Naive thymus-derived CD8-positive, alpha-beta T cell (primary cell): ENCODE results near the gene ARHGAP26. TPM values are rescaled to one million over a fixed set of nuclear protein-coding genes. Genes with fewer than 3 reads are reported as not detected.
A peak's percentile ranks its signal among the peaks of the same experiment; 100 is the strongest.

Experiments used
- ATAC-seq, 2 donors: fragments of 150-1000 bp; cut with Tn5 transposase in 1 of 2; sonication (Bioruptor Pico), chemical (Tn5 transposase) in 1 of 2; 1 replicate in 1 of 2; 2 replicates in 1 of 2; pipeline ENCODE4 v1.10.0; 2021; ENCODE audit warnings: mild to moderate bottlenecking in 2 of 2, moderate library complexity in 2 of 2
- POLR2A ChIA-PET: fragments of 350-600 bp; sonication (Branson Sonifier 250); formaldehyde crosslinking; loops from one replicate; lab custom pipeline; 2021; ENCODE audit warnings: antibody characterized with exemption; lab: Charles Lee
- DNase-seq, 10 donors: peaks; one replicate each; pipeline versions ENCODE4 v3.0.0 to v3.0.0-alpha.2; 2020 to 2022
- H3K27ac Mint-ChIP-seq, 10 donors: one replicate each; pipeline ENCODE4 v1.8.0; 2020 to 2022; ENCODE audit warnings: mild to moderate bottlenecking in 10 of 10, mixed read lengths in 10 of 10, moderate library complexity in 4 of 10, inconsistent platforms in 1 of 10
- H3K27me3 Mint-ChIP-seq, 5 donors: one replicate each; pipeline ENCODE4 v1.8.0; 2021 to 2022; ENCODE audit warnings: mixed read lengths in 5 of 5
- H3K36me3 Mint-ChIP-seq, 3 donors: one replicate each; pipeline ENCODE4 v1.8.0; 2020 to 2022; ENCODE audit warnings: mixed read lengths in 3 of 3, mild to moderate bottlenecking in 2 of 3, inconsistent platforms in 1 of 3
- H3K4me1 Mint-ChIP-seq, 4 donors: one replicate each; pipeline ENCODE4 v1.8.0; 2021 to 2022; ENCODE audit warnings: mixed read lengths in 4 of 4
- H3K4me3 Mint-ChIP-seq, 10 donors: one replicate each; pipeline ENCODE4 v1.8.0; 2020 to 2022; ENCODE audit warnings: mild to moderate bottlenecking in 10 of 10, mixed read lengths in 10 of 10, moderate library complexity in 6 of 10, inconsistent platforms in 1 of 10
- H3K9me3 Mint-ChIP-seq, 9 donors: one replicate each; pipeline ENCODE4 v1.8.0; 2020 to 2022; ENCODE audit warnings: mixed read lengths in 9 of 9, mild to moderate bottlenecking in 3 of 9, inconsistent platforms in 1 of 9, moderate library complexity in 1 of 9
- polyA plus RNA-seq, 3 donors: library from polyadenylated mRNA; unstranded; fragments of 300-500 nt; fragmentation: Illumina TruSeq; gene quantifications; one replicate each; pipeline ENCODE4 v1.2.3, GENCODE V29; 2021
- total RNA-seq, 8 experiments: library from RNA in 2 of 8; stranded (reverse) in 2 of 8; gene quantifications; one replicate each; pipeline ENCODE4 v1.2.3 and lab custom pipeline; 2021 to 2026

ARHGAP26 gene
- total and polyA plus RNA-seq, 5 experiments from 2014 or later = 9.1 to 30.5 (median 15.7) TPM

GRCh38 chr5:142897328-142897727 lies 127.2 kb downstream of the ARHGAP26 start:
- no peak overlapping the region for H3K4me3 Mint-ChIP-seq
- H3K27me3 Mint-ChIP-seq = no peaks in the 10 kb centered on the region
- ATAC-seq (no peak), DNase-seq (no peak)
- H3K36me3 Mint-ChIP-seq = peaks cover 9 to 75% (median 30%) of the 10 kb centered on the region in 3 donors
- no peak overlapping the region for H3K27ac Mint-ChIP-seq
- no peaks in the 10 kb centered on the region for H3K9me3 Mint-ChIP-seq
- peaks cover 0 to 3% (median under 1%) of the 10 kb centered on the region in 4 donors for H3K4me1 Mint-ChIP-seq
- POLR2A ChIA-PET = no interaction called here

GRCh38 chr5:142900927-142901326 lies 130.8 kb downstream of the ARHGAP26 start:
- POLR2A ChIA-PET = no interaction called here
- Mint-ChIP-seq H3K27me3 (no peaks in the 10 kb centered on the region), H3K4me3 (no peak overlapping the region), H3K36me3 (peaks cover 4 to 83% (median 35%) of the 10 kb centered on the region in 3 donors), H3K27ac (no peak overlapping the region), H3K9me3 (no peaks in the 10 kb centered on the region), H3K4me1 (peaks cover 0 to 3% (median 1%) of the 10 kb centered on the region in 4 donors)
- DNase-seq (no peak), ATAC-seq (no peak)

- H3K36me3 Mint-ChIP-seq = peaks cover 11 to 83% (median 34%) of the 10 kb centered on the region in 3 donors
- no peaks in the 10 kb centered on the region for H3K9me3 Mint-ChIP-seq
- DNase-seq (no peak), ATAC-seq (no peak)
- no peaks in the 10 kb centered on the region for H3K27me3 Mint-ChIP-seq
- POLR2A ChIA-PET = no interaction called here
- H3K4me3 Mint-ChIP-seq = no peak overlapping the region
- H3K4me1 Mint-ChIP-seq = peaks cover 0 to 5% (median 1%) of the 10 kb centered on the region in 4 donors
- no peak overlapping the region for H3K27ac Mint-ChIP-seq
Measured at GRCh38 chr5:142901476-142902185, 131.5 kb downstream of the ARHGAP26 start.

GRCh38 chr5:142902186-142902965 lies 132.2 kb downstream of the ARHGAP26 start:
- H3K27me3 Mint-ChIP-seq = no peaks in the 10 kb centered on the region
- POLR2A ChIA-PET = no interaction called here
- H3K4me3 Mint-ChIP-seq = no peak overlapping the region
- no peak for DNase-seq
- ATAC-seq = no peak
- H3K27ac Mint-ChIP-seq = peak overlapping the region in 1 of 10 donors; percentile 62
- H3K4me1 Mint-ChIP-seq = peaks cover 0 to 5% (median 1%) of the 10 kb centered on the region in 4 donors
- no peaks in the 10 kb centered on the region for H3K9me3 Mint-ChIP-seq
- H3K36me3 Mint-ChIP-seq = peaks cover 11 to 84% (median 36%) of the 10 kb centered on the region in 3 donors

- POLR2A ChIA-PET = no interaction called here
- no peak for ATAC-seq
- Mint-ChIP-seq H3K27me3 (no peaks in the 10 kb centered on the region), H3K4me1 (peaks cover 0 to 3% (median 1%) of the 10 kb centered on the region in 4 donors), H3K9me3 (no peaks in the 10 kb centered on the region), H3K27ac (peak overlapping the region in 1 of 10 donors; percentile 29), H3K36me3 (peaks cover 7 to 88% (median 41%) of the 10 kb centered on the region in 3 donors), H3K4me3 (no peak overlapping the region)
- DNase-seq = no peak
Measured at GRCh38 chr5:142904416-142904815, 134.2 kb downstream of the ARHGAP26 start.

GRCh38 chr5:142905348-142905747 lies 135.2 kb downstream of the ARHGAP26 start:
- POLR2A ChIA-PET = interaction anchor here (0.6 kb wide), 1 partner anchor 304 kb away, joined by 3 read pairs; no protein-coding TSS in a partner anchor
- Mint-ChIP-seq H3K27ac (no peak overlapping the region), H3K4me3 (no peak overlapping the region), H3K9me3 (no peaks in the 10 kb centered on the region), H3K27me3 (no peaks in the 10 kb centered on the region), H3K36me3 (peaks cover 7 to 89% (median 41%) of the 10 kb centered on the region in 3 donors), H3K4me1 (peaks cover 0 to 3% (median 1%) of the 10 kb centered on the region in 4 donors)
- ATAC-seq = no peak
- no peak for DNase-seq

- H3K36me3 Mint-ChIP-seq = peaks cover 13 to 88% (median 44%) of the 10 kb centered on the region in 3 donors
- H3K27ac Mint-ChIP-seq = no peak overlapping the region
Measured at GRCh38 chr5:142906863-142907671, 136.9 kb downstream of the ARHGAP26 start.

GRCh38 chr5:142908659-142909058 lies 138.5 kb downstream of the ARHGAP26 start:
- Mint-ChIP-seq H3K4me3 (no peak overlapping the region), H3K36me3 (peaks cover 13 to 88% (median 42%) of the 10 kb centered on the region in 3 donors), H3K27ac (no peak overlapping the region), H3K27me3 (no peaks in the 10 kb centered on the region), H3K4me1 (peaks cover 0 to 5% (median 0%) of the 10 kb centered on the region in 4 donors), H3K9me3 (no peaks in the 10 kb centered on the region)
- POLR2A ChIA-PET = no interaction called here
- ATAC-seq (no peak), DNase-seq (no peak)

More at GRCh38 chr5:142906863-142907671, 136.9 kb downstream of the ARHGAP26 start:
- ATAC-seq (no peak), DNase-seq (no peak)
- Mint-ChIP-seq H3K9me3 (no peaks in the 10 kb centered on the region), H3K4me3 (no peak overlapping the region), H3K27me3 (no peaks in the 10 kb centered on the region), H3K4me1 (peaks cover 0 to 5% (median 1%) of the 10 kb centered on the region in 4 donors)
- POLR2A ChIA-PET = no interaction called here

- H3K27ac Mint-ChIP-seq = no peak overlapping the region
- ATAC-seq = no peak
Measured at GRCh38 chr5:142910128-142910527, 140.0 kb downstream of the ARHGAP26 start.

GRCh38 chr5:142911170-142911569 lies 141.0 kb downstream of the ARHGAP26 start:
- DNase-seq = no peak
- H3K27ac Mint-ChIP-seq = peak overlapping the region in 2 of 10 donors; percentile 7 to 16

More at GRCh38 chr5:142910128-142910527, 140.0 kb downstream of the ARHGAP26 start:
- Mint-ChIP-seq H3K4me3 (no peak overlapping the region), H3K9me3 (no peaks in the 10 kb centered on the region), H3K27me3 (no peaks in the 10 kb centered on the region), H3K4me1 (peaks cover 0 to 5% (median 0%) of the 10 kb centered on the region in 4 donors), H3K36me3 (peaks cover 13 to 88% (median 38%) of the 10 kb centered on the region in 3 donors)
- no peak for DNase-seq
- POLR2A ChIA-PET = no interaction called here

GRCh38 chr5:142911775-142912174 lies 141.6 kb downstream of the ARHGAP26 start:
- peak overlapping the region in 2 of 10 donors; percentile 2 to 7 for H3K27ac Mint-ChIP-seq
- H3K27me3 Mint-ChIP-seq = no peaks in the 10 kb centered on the region
- peaks cover 7 to 87% (median 38%) of the 10 kb centered on the region in 3 donors for H3K36me3 Mint-ChIP-seq
- no peak overlapping the region for H3K4me3 Mint-ChIP-seq
- ATAC-seq = no peak
- peaks cover 0 to 2% (median 0%) of the 10 kb centered on the region in 4 donors for H3K4me1 Mint-ChIP-seq
- no peaks in the 10 kb centered on the region for H3K9me3 Mint-ChIP-seq
- POLR2A ChIA-PET = no interaction called here
- DNase-seq = no peak

More at GRCh38 chr5:142911170-142911569, 141.0 kb downstream of the ARHGAP26 start:
- no peaks in the 10 kb centered on the region for H3K27me3 Mint-ChIP-seq
- H3K36me3 Mint-ChIP-seq = peaks cover 10 to 88% (median 39%) of the 10 kb centered on the region in 3 donors
- peaks cover 0 to 5% (median 0%) of the 10 kb centered on the region in 4 donors for H3K4me1 Mint-ChIP-seq
- POLR2A ChIA-PET = no interaction called here
- ATAC-seq = no peak
- no peaks in the 10 kb centered on the region for H3K9me3 Mint-ChIP-seq
- no peak overlapping the region for H3K4me3 Mint-ChIP-seq

- POLR2A ChIA-PET = no interaction called here
- H3K27ac Mint-ChIP-seq = peak overlapping the region in 2 of 10 donors; percentile 35 to 46
- H3K36me3 Mint-ChIP-seq = peaks cover 7 to 86% (median 33%) of the 10 kb centered on the region in 3 donors
- DNase-seq = no peak
- H3K9me3 Mint-ChIP-seq = no peaks in the 10 kb centered on the region
- ATAC-seq = no peak
- H3K4me1 Mint-ChIP-seq = peaks cover 0 to 2% (median 0%) of the 10 kb centered on the region in 4 donors
- H3K27me3 Mint-ChIP-seq = no peaks in the 10 kb centered on the region
- H3K4me3 Mint-ChIP-seq = no peak overlapping the region
Measured at GRCh38 chr5:142913728-142914338, 143.7 kb downstream of the ARHGAP26 start.
